C4-2B (cell line): Measurements from ENCODE around the gene SAP25.

Experiments used
- ZFX ChIP-seq: fragments of 450-650 bp; IDR thresholded peaks from 2 replicates; pipeline ENCODE4 v1.6.1; 2017
- TF ChIP-seq, protein P1 (sequence below): fragments of 450-650 bp; conservative IDR thresholded peaks from 2 replicates; pipeline ENCODE4 v1.5.1; 2017; ENCODE audit warnings: mild to moderate bottlenecking

DNA sequence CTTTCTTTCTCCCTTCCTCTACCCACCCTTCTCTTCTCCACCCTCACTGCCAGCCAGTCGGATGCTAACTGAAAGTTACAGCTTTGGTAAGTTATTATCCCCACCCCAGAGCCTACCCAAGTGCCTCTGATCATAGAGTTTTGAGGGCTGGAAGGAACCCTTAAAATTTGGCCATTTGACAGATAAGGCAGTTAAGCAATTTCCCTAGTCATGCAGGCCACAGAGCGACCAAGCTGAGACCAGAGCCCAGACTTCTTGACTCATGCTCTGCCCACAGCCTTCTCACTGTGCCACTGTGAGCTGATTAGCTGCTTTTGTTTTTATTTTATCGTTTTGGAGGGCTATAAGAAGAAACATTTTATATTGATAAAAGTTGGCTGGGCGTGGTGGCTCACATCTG, 17.2 kb downstream of the SAP25 start:
- TF ChIP-seq, protein P1, sequence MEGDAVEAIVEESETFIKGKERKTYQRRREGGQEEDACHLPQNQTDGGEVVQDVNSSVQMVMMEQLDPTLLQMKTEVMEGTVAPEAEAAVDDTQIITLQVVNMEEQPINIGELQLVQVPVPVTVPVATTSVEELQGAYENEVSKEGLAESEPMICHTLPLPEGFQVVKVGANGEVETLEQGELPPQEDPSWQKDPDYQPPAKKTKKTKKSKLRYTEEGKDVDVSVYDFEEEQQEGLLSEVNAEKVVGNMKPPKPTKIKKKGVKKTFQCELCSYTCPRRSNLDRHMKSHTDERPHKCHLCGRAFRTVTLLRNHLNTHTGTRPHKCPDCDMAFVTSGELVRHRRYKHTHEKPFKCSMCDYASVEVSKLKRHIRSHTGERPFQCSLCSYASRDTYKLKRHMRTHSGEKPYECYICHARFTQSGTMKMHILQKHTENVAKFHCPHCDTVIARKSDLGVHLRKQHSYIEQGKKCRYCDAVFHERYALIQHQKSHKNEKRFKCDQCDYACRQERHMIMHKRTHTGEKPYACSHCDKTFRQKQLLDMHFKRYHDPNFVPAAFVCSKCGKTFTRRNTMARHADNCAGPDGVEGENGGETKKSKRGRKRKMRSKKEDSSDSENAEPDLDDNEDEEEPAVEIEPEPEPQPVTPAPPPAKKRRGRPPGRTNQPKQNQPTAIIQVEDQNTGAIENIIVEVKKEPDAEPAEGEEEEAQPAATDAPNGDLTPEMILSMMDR: no peak
- no peak for TF ChIP-seq ZFX
